NCI-H2107 treated with DMSO at 0.1 percent for 48 hours (cell line): ENCODE results near the gene CHPF.
A peak's percentile ranks its signal among the peaks of the same experiment; 100 is the strongest.

Experiments used
- DNase-seq: peaks from one replicate; lab custom pipeline; 2025; ENCODE audit not compliant: unreplicated experiment; lab: John Stamatoyannopoulos, UW

Gene CHPF

DNA sequence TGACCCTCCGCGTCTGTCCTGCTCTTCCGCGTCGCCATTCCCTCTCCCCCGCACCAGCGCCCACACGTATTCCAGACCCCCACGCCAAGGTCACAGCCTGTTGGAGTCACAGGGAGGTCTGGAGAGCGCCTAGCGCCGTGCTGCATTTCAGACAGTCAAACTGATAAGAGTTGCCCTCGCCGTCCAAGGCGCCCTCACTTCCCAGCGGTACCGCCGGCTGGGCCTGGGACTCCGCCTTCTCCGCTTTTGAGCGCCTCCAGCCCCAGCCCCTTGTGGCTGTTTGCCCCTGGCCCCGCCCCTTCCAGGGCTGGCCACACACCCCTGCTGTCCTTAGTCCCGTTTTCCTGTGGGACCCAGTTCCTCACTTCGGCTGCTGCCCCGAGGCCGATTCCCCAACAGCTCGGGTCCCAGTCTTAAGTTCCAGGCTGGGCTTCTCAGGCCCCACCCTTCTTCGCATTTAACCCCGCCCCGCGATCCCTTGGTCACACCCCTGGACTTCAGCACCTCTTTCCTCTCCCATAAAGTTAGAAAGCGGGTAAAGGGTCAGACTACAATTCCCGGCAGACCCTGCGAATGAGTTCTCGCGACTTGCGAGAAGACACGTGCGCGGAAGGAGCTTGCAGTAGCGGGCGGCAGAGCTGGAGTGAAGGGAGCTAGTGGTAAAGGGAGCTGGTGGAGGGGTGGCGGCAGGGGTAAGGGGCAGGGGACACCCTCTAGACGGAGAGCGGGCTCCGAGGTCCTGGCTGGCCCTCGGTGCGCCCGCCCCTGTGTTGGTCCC lies 45.1 kb downstream of the CHPF start, which contains the start of gene GMPPA:
TSS of gene GMPPA (plus strand) at position 612 of the 778 bp plus-strand sequence. CDS start 1,085 bp downstream, outside the sequence.
- peak; percentile 74 for DNase-seq

DNA sequence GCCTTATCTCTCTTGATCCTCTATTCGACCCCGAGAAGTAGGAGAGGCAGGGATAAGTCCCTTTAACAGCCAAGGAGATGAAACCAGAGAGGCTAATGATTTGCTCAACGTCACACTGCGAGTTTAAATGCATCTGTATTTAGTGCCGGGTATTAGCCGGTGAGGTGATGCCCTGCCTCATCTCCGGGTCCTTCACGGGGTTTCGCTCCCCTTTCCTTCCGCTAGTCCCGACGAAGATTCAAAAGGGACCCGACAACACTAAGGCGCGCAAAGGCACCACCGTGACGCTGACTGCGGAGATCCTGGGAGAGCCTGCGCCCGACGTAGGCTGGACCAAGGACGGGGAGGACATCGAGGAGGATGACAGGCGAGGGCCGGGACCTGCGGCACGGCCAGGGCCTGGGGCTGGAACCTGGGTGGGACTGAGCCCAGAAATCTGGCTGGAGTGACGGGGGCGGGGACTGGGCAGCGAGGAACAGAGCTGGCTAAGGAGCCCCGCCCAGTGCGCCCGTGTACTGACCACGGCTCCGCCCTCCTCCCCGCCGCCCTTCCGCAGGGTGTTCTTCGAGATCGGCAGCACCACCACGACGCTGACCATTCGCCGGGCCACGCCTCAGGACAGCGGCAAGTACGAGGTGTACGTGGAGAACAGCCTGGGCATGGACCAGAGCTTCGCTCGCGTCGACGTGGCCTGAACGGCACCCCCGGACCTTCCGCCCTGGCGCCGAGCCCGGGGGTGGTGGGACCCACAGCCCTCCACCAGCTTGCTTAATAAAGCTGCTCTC lies 45.9 kb downstream of the CHPF start:
- no peak for DNase-seq

DNA sequence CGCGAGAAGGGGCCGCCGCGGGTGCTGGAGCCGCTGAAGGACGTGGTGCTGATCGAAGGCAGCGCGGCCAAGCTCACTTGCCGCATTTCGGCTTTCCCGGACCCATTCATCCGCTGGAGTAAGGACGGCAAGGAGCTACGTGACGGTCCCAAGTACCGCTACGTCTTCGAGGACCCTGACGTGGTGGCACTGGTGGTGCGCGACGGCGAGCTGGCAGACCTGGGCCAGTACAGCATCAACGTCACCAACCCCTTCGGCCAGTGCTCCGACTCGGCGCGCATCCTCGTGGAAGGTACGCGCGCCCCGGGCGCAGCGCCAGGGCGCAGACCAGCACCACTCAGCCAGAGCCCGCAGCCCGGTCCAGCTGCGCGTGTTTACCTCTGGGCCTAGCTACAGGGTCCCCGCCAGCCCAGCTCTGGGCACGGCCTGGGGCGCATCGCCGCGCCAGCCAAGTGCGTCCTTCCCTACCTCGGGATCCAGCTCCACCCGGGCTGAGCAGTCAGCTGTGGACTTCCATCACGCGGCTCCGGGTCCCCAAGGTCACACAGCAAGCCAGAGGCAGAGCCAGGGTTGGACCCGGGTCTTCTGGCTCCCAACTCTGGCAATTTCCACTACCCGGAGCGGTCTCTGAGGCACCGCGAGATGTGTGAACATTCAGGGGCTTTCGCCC lies 46.6 kb downstream of the CHPF start:
- DNase-seq, result no peak

DNA sequence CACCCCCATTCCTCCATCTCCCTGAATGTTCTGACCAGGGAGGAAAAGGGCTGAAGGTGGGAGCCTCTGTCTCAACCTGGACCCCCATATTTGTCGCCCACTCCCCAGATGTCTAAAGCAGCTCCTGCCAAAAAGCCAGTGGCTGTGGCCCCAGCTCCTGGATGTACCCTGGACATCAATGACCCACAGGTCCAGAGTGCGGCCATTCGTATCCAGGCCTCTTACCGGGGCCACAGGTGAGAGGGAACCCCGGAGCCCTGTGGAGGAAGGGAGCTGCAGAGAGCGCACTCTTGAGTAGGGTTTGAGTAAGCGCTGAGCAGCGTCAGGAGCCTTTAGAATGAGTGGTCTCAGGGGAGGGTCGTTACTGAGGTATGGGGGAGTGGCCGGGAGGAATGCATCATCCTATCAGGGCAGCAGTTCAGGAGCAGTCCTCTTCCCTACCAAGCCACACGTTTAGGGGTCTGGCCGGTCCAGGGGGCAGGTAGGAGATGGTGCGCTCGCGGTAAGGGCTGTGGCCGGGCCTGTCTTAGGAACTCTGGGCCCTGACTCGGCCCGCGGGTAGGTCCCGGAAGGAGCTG lies 47.3 kb downstream of the CHPF start:
- DNase-seq, result no peak

DNA sequence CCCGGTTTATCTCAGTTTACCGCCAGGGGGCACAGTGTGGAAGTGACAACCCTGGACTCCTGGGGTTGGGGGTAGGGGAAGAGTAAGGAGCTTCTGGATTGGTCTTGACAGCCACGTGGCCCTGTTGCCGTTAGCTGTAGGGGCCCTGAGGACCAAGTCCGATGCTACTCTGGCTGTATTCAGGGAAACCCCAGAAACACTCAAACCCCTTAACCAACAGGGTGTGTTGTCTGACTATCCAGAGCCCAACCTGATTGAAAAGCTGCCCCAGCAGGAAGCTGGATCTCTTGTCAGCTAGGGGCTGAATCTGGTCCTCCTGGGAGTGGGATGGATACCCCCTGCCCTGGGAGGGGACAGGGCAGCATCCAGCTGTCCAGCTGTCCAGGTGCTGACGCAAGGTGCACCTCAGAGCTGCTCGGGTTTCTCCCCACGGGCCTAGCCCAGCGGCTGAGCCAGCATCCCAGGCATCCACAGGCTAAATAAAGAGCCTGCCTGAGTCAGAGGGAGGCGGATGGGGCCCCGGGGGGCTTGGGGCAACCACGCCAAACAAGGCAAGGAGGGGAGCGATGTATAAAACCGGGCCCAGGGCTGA lies 48.0 kb downstream of the CHPF start:
- DNase-seq, result no peak

DNA sequence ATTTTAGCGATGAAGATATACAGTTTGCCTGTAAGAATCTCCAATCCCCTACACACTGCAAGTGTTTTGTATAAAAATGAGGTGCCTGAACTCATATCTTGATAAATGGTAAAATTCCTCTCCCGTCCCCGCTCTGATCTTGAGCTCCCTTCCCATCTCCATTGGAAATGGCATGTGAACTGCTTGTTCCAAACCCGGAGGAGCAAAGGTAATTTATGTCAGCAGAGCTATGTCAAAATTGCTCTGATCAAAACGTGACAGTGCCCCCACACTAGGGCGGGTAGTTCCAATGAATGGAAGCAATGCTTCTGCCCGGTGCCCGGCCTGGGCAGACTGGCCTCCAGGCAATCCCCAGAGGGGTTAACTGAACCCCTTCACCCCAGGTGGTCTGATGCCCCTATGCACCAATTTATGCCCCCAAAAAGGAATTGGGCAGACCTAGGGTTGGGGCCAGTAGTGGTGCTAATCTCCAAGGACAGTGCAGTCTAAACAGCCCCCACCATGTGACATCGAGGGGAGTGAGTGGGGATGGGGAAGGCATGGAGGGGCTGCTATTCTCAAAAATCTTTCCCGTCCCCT lies 48.6 kb downstream of the CHPF start:
- no peak for DNase-seq

DNA sequence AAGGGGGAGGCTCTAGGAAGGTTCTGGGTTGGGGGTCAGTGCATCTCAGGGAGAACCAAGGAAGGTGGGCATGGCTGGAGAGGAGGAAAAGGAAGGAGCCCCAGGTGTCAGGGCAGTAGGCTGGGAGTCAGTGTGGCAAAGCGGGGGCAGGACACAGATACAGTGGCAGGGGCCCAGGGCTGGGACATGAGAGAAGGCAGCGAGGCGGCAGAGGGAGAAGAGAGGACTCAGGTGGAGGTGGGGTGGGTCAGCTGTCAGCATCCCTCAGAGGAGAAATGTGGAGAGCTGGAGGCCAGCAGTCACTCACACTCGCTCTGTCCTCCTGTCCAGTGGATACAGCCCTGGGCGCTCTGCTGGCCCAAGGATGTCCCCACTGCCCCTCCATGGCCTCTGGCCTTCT lies 50.5 kb downstream of the CHPF start:
- DNase-seq, result no peak

DNA sequence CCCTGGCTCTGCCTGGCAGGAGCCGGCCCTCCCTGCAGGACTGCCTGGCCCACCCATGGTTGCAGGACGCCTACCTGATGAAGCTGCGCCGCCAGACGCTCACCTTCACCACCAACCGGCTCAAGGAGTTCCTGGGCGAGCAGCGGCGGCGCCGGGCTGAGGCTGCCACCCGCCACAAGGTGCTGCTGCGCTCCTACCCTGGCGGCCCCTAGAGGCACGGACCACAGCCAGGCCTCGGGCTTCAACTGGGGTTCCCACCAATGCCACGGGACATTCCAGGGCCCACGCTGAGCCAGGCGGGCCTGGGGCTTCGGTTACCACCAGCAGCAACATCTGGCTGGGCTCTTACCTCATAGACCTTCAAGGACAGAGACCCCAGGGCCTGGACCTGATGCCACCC lies 51.0 kb downstream of the CHPF start:
- no peak for DNase-seq

DNA sequence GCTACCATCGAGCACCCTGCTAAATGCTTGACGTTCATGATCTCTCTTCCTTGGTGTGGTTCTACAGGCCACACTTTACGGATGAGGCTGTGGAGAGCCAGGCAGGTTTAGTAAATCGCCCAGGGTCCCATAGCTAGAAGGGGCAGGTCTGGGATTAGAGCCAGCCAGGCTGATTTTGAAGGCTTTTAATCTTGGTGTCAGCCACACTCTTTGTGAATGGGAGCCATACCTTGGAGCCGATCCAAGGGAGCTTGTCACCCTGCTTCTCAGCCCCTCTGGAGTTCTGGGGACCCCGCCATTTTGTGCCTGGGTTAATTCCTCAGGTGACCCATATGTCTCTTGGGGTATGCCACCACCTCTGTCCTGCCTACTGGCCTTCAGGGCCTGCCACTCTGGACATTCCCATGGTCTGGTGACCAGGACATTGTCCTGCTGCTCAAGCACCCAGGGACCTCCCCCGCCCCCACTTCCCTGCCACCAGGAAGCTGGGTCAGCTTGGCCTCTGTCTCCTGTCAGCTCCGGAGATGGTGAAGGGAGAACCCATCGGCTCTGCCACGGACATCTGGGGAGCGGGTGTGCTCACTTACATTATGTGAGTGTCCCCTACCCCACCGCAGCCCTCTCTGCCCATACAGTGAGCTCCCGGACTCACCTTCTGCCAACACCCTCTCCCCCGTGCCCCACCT lies 52.2 kb downstream of the CHPF start:
- no peak for DNase-seq

DNA sequence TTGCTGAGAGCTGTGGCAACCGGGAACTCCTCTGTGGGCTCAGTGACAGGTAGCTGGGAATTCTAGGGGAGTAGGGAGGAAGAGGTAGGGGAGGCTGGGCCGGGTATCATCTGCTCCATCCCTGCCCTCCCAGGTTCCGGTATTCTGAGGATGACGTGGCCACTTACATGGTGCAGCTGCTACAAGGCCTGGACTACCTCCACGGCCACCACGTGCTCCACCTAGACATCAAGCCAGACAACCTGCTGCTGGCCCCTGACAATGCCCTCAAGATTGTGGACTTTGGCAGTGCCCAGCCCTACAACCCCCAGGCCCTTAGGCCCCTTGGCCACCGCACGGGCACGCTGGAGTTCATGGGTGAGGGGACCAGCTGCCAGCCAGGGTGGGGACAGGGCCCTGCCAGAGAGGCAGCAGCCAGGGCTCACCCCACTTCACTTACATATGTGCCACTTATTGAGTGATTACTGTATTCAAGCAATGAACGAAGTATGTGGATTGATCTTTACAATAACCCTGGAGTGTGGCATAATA lies 52.9 kb downstream of the CHPF start:
- DNase-seq, result no peak

DNA sequence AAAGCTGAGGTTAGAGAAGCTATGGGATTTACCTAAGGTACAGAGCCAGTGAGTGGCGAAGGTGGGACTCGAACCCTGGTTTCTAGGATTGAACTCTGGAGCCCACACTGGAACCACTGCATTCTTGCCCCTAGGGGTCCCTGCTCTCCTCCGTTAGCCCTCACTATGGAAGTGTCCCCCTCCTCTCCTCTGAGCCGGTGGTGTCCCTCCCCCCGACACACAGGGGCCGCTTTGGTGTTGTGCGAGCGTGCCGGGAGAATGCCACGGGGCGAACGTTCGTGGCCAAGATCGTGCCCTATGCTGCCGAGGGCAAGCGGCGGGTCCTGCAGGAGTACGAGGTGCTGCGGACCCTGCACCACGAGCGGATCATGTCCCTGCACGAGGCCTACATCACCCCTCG lies 53.4 kb downstream of the CHPF start:
- DNase-seq, result no peak

DNA sequence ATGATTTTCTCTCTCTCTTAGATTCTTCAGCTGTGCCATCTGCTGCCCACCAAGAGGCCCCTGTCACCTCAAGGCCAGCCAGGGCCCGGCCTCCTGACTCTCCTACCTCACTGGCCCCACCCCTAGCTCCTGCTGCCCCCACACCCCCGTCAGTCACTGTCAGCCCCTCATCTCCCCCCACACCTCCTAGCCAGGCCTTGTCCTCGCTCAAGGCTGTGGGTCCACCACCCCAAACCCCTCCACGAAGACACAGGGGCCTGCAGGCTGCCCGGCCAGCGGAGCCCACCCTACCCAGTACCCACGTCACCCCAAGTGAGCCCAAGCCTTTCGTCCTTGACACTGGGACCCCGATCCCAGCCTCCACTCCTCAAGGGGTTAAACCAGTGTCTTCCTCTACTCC lies 54.3 kb downstream of the CHPF start:
- DNase-seq, result no peak
